SK-N-SH (cell line): ENCODE measurements around the gene MSRB1.

Experiments
- CTCF ChIP-seq: fragments of 200-600 bp; sonication (generic); IDR thresholded peaks from 2 replicates; pipeline ENCODE4 v1.6.1; 2017; ENCODE audit warnings: antibody characterized with exemption, mild to moderate bottlenecking, moderate library complexity
- EP300 ChIP-seq, 2 experiments: IDR thresholded peaks; 2 replicates each; pipeline versions ENCODE4 v1.4.0 to v1.6.1; 2012; ENCODE audit warnings: borderline replicate concordance in 1 of 2, low read depth in 1 of 2, low read length in 1 of 2
- TEAD4 ChIP-seq: IDR thresholded peaks from 2 replicates; pipeline ENCODE4 v1.4.0; 2012; ENCODE audit warnings: mild to moderate bottlenecking, borderline replicate concordance; ENCODE audit not compliant: insufficient read depth

GRCh38 chr16:1968146-1968953 lies 25.4 kb upstream of the MSRB1 start:
- TF ChIP-seq CTCF (no peak), EP300 (IDR thresholded peaks at IDR 0.05; ENCODE audit: borderline replicate concordance in 1 of 2, low read depth in 1 of 2, low read length in 1 of 2) (no peak), TEAD4 (no peak)
